ENCODE data around the gene TUBG1.

- TF ChIP-seq, protein P1, sequence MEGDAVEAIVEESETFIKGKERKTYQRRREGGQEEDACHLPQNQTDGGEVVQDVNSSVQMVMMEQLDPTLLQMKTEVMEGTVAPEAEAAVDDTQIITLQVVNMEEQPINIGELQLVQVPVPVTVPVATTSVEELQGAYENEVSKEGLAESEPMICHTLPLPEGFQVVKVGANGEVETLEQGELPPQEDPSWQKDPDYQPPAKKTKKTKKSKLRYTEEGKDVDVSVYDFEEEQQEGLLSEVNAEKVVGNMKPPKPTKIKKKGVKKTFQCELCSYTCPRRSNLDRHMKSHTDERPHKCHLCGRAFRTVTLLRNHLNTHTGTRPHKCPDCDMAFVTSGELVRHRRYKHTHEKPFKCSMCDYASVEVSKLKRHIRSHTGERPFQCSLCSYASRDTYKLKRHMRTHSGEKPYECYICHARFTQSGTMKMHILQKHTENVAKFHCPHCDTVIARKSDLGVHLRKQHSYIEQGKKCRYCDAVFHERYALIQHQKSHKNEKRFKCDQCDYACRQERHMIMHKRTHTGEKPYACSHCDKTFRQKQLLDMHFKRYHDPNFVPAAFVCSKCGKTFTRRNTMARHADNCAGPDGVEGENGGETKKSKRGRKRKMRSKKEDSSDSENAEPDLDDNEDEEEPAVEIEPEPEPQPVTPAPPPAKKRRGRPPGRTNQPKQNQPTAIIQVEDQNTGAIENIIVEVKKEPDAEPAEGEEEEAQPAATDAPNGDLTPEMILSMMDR (IDR thresholded peaks at IDR 0.05), result no peak
- TF ChIP-seq EZH2phosphoT487 (IDR thresholded peaks at IDR 0.05) (no peak), EZH2 (IDR thresholded peaks at IDR 0.05) (no peak)
Observed at GRCh38 chr17:42642336-42642735, 32.9 kb downstream of the TUBG1 start.
